Loucy (cell line): ENCODE measurements around the gene RBP5.

Source experiments
- H2AFZ ChIP-seq: fragments of 200-600 bp; sonication (generic); 2 replicates; pipeline ENCODE4 v1.6.0; 2016; ENCODE audit warnings: antibody characterized with exemption, mild to moderate bottlenecking, low read length, moderate library complexity
- H3F3A ChIP-seq: fragments of 200-600 bp; 2 replicates; pipeline ENCODE4 v1.6.0; 2016; ENCODE audit warnings: antibody characterized with exemption, low read depth, mild to moderate bottlenecking
- H3K27me3 ChIP-seq: fragments of 200-600 bp; sonication (generic); 2 replicates; pipeline ENCODE4 v1.6.1; 2014; ENCODE audit warnings: low read length, mild to moderate bottlenecking; ENCODE audit not compliant: insufficient read depth, poor library complexity, severe bottlenecking
- H3K36me3 ChIP-seq: fragments of 200-600 bp; sonication (generic); 2 replicates; pipeline ENCODE4 v1.6.1; 2016; ENCODE audit warnings: low read length; ENCODE audit not compliant: insufficient read depth
- H3K4me1 ChIP-seq: fragments of 200-600 bp; sonication (generic); 2 replicates; pipeline ENCODE4 v1.5.1; 2014; ENCODE audit warnings: low read length, mild to moderate bottlenecking; ENCODE audit not compliant: insufficient read depth, poor library complexity, severe bottlenecking
- H3K4me2 ChIP-seq: fragments of 200-600 bp; sonication (generic); 2 replicates; pipeline ENCODE4 v1.6.0; 2014; ENCODE audit warnings: antibody characterized with exemption, low read length, low read depth, mild to moderate bottlenecking; ENCODE audit not compliant: poor library complexity, severe bottlenecking
- H3K4me3 ChIP-seq: fragments of 200-600 bp; sonication (generic); 2 replicates; pipeline ENCODE4 v1.5.1; 2014; ENCODE audit warnings: low read length, mild to moderate bottlenecking, mixed read lengths; ENCODE audit not compliant: poor library complexity, severe bottlenecking
- H3K79me2 ChIP-seq: fragments of 200-600 bp; sonication (generic); 2 replicates; pipeline ENCODE4 v1.6.1; 2014; ENCODE audit warnings: low read length; ENCODE audit not compliant: insufficient read depth
- H3K9ac ChIP-seq: fragments of 200-600 bp; sonication (generic); 2 replicates; pipeline ENCODE4 v1.6.0; 2014; ENCODE audit warnings: mild to moderate bottlenecking, low read depth, low read length, moderate library complexity; ENCODE audit not compliant: poor library complexity, severe bottlenecking
- H3K9me2 ChIP-seq: fragments of 200-600 bp; sonication (generic); replicated peaks from 2 replicates; pipeline ENCODE4 v1.6.1; 2016; ENCODE audit warnings: low read depth, low read length, mixed read lengths
- H3K9me3 ChIP-seq: fragments of 200-600 bp; sonication (generic); 2 replicates; pipeline ENCODE4 v1.6.1; 2014; ENCODE audit warnings: mild to moderate bottlenecking, antibody characterized with exemption, low read length, low read depth; ENCODE audit not compliant: insufficient read depth
- H4K20me1 ChIP-seq: fragments of 200-600 bp; sonication (generic); 2 replicates; pipeline ENCODE4 v1.6.0; 2014; ENCODE audit warnings: antibody characterized with exemption, low read length, mild to moderate bottlenecking; ENCODE audit not compliant: insufficient read depth, poor library complexity, severe bottlenecking
- CTCF ChIP-seq: fragments of 200-600 bp; sonication (generic); conservative IDR thresholded peaks from 2 replicates; pipeline ENCODE4 v1.5.1; 2014; ENCODE audit warnings: mild to moderate bottlenecking, antibody characterized with exemption, low read length
- EZH2phosphoT487 ChIP-seq: fragments of 200-600 bp; IDR thresholded peaks from 2 replicates; pipeline ENCODE4 v1.6.1; 2018; ENCODE audit warnings: antibody characterized with exemption, mild to moderate bottlenecking, moderate library complexity, borderline replicate concordance

Gene RBP5

GRCh38 chr12:7136071-7136470 lies 7.4 kb upstream of the RBP5 start:
- no peak overlapping the region for H3K4me3 ChIP-seq
- no peaks in the 10 kb centered on the region for H3K27me3 ChIP-seq
- TF ChIP-seq EZH2phosphoT487 (no peak), CTCF (no peak)
- no peaks in the 10 kb centered on the region for H3K9me2 ChIP-seq
- no peak overlapping the region for H3K9ac ChIP-seq
- H3F3A ChIP-seq = no peaks in the 10 kb centered on the region
- H3K79me2 ChIP-seq = peaks cover 27% of the 10 kb centered on the region
- no peak overlapping the region for H3K4me2 ChIP-seq
- H4K20me1 ChIP-seq = peaks cover 2% of the 10 kb centered on the region
- H2AFZ ChIP-seq = no peak overlapping the region
- H3K36me3 ChIP-seq = peaks cover 64% of the 10 kb centered on the region
- H3K9me3 ChIP-seq = no peaks in the 10 kb centered on the region
- H3K4me1 ChIP-seq = peaks cover 18% of the 10 kb centered on the region

- peaks cover 2% of the 10 kb centered on the region; the same call in 1 of the 2 replicates for H3F3A ChIP-seq
- H3K79me2 ChIP-seq = peaks cover 37% of the 10 kb centered on the region
- no peaks in the 10 kb centered on the region for H3K27me3 ChIP-seq
- no peaks in the 10 kb centered on the region for H3K9me3 ChIP-seq
- no peak overlapping the region for H3K4me2 ChIP-seq
- no peak overlapping the region for H2AFZ ChIP-seq
- H3K4me3 ChIP-seq = no peak overlapping the region
- peaks cover 59% of the 10 kb centered on the region for H3K36me3 ChIP-seq
- H4K20me1 ChIP-seq = peaks cover 2% of the 10 kb centered on the region
- H3K4me1 ChIP-seq = peaks cover 25% of the 10 kb centered on the region
- H3K9ac ChIP-seq = no peak overlapping the region
- H3K9me2 ChIP-seq = no peaks in the 10 kb centered on the region
- TF ChIP-seq CTCF = no peak
- TF ChIP-seq EZH2phosphoT487 = no peak
These were observed 5.9 kb upstream of the RBP5 start for GRCh38 chr12:7134396-7135166.

- peaks cover 38% of the 10 kb centered on the region for H3K79me2 ChIP-seq
- H3K9me3 ChIP-seq = no peaks in the 10 kb centered on the region
- peaks cover 38% of the 10 kb centered on the region for H3K36me3 ChIP-seq
- H2AFZ ChIP-seq = peak overlapping the region; percentile 61; the same call in 1 of the 2 replicates
- H3K9me2 ChIP-seq = no peaks in the 10 kb centered on the region
- peaks cover 2% of the 10 kb centered on the region; the same call in 1 of the 2 replicates for H3F3A ChIP-seq
- H3K4me1 ChIP-seq = peaks cover 36% of the 10 kb centered on the region
- peaks cover 2% of the 10 kb centered on the region for H4K20me1 ChIP-seq
- peak overlapping the region; percentile 99 for H3K4me3 ChIP-seq
- TF ChIP-seq CTCF = no peak
- TF ChIP-seq EZH2phosphoT487 = no peak
- peak overlapping the region; percentile 99 for H3K4me2 ChIP-seq
- H3K9ac ChIP-seq = peak overlapping the region; percentile 81
- H3K27me3 ChIP-seq = no peaks in the 10 kb centered on the region
These were observed 2.8 kb upstream of the RBP5 start for GRCh38 chr12:7131502-7131866.
